Fibroblast of pulmonary artery (primary cell): ENCODE results near the gene CRTAC1.
A peak's percentile ranks its signal among the peaks of the same experiment; 100 is the strongest.

Experiments
- DNase-seq: peaks from one replicate; pipeline ENCODE4 v3.0.0-alpha.2; 2010; ENCODE audit warnings: low read depth
- H3K4me3 ChIP-seq: replicated peaks from 2 replicates; pipeline ENCODE4 v1.5.1; 2011; ENCODE audit warnings: low read depth, mild to moderate bottlenecking, control low read depth, low read length, moderate library complexity
- TF ChIP-seq, protein P1 (sequence below): IDR thresholded peaks from 2 replicates; pipeline ENCODE4 v1.5.1; 2011; ENCODE audit warnings: mild to moderate bottlenecking, control low read depth, low read length, inconsistent platforms; ENCODE audit errors: missing control alignments

CRTAC1 gene

DNA sequence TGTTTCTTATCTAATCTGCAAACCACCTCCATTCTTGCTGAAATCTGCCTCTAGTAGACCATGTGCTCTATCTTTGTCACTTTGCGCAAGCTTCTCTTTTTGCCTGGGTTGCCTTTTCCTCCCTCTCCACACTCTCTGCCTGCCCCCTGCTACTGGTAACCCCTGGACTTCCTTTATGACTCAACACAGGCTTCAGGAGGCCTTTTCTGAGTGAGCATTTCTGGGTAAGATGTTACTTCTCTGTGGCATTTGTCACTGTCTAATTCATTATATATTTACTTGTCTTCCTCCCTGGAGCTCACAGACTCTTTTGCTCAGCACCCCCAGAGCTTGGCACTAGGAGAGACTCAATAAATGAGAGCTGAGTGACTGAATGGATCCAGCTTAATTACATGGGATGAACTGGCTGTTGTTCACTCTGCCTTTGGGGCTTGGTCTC is 172.4 kb downstream of the CRTAC1 start:
- TF ChIP-seq, protein P1, sequence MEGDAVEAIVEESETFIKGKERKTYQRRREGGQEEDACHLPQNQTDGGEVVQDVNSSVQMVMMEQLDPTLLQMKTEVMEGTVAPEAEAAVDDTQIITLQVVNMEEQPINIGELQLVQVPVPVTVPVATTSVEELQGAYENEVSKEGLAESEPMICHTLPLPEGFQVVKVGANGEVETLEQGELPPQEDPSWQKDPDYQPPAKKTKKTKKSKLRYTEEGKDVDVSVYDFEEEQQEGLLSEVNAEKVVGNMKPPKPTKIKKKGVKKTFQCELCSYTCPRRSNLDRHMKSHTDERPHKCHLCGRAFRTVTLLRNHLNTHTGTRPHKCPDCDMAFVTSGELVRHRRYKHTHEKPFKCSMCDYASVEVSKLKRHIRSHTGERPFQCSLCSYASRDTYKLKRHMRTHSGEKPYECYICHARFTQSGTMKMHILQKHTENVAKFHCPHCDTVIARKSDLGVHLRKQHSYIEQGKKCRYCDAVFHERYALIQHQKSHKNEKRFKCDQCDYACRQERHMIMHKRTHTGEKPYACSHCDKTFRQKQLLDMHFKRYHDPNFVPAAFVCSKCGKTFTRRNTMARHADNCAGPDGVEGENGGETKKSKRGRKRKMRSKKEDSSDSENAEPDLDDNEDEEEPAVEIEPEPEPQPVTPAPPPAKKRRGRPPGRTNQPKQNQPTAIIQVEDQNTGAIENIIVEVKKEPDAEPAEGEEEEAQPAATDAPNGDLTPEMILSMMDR = no peak
- no peak overlapping the region for H3K4me3 ChIP-seq
- DNase-seq = peak; percentile 2

DNA sequence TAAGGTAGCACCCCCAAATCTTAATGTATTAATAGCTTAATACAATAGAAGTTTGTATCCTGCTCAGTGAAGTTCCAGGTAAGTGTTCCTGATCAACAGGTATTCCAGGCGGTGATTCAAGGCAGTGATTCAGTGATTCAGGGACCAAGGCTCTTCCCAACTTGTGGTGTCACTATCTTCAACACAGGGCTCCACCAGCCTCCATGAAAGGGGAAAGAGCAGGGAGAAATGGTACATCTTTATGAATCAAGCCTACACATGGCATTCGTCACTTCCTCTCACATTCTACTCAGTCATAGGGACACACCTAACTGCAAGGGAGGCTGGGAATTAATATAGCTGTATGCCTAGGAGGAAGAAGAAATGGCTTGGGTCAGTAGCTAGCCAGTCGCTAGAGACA is 175.7 kb downstream of the CRTAC1 start:
- DNase-seq = no peak
- TF ChIP-seq, protein P1 = no peak
- H3K4me3 ChIP-seq = no peak overlapping the region

DNA sequence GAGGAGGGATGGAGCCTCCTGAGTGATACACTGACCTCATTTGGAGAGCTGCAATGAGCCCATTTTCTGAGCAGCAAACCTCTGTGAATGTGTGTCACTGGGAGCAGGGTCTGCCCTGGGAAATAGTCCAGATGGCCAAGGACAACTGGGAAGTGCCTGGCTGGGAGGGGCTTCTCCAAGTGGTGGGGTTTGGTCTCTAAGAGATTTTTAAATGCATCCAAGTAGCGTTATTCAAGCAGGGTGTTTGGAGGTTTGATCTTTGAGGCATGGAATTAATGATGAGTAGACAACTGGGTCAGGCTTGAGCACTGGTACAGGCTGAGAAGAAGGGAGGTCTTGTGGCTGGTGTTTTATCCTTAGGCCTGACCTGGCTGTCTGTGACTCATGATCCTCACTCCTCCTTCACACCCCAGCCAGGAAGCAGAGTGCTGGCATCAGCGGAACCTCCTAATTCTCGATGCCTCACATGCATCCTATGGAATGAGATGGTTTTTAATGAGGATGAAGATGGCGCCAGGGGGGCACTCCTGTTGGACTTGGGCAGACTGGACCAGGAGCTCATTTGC is 177.5 kb downstream of the CRTAC1 start:
- no peak for DNase-seq
- TF ChIP-seq, protein P1 = no peak
- H3K4me3 ChIP-seq = no peak overlapping the region

DNA sequence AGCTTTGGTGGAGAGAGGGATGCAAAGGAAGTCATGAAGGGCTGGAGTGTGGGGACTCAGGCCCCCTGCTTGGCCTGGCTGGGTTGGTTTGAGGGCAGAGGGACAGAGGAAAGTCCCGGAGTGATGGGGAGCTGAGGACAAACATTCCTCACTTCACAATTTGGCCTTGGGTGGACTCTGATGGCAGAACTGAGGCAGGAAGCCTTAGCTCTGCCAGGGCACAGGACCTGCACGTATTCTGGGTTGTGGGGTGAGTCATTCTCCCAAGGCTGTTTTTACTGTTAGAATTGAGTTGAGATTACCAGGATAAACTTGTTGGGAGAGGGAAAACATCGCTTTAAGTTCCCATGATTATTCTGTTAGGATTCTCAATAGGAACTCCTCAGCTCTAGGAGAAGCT is 178.1 kb downstream of the CRTAC1 start:
- TF ChIP-seq, protein P1 = no peak
- no peak overlapping the region for H3K4me3 ChIP-seq
- DNase-seq = no peak

DNA sequence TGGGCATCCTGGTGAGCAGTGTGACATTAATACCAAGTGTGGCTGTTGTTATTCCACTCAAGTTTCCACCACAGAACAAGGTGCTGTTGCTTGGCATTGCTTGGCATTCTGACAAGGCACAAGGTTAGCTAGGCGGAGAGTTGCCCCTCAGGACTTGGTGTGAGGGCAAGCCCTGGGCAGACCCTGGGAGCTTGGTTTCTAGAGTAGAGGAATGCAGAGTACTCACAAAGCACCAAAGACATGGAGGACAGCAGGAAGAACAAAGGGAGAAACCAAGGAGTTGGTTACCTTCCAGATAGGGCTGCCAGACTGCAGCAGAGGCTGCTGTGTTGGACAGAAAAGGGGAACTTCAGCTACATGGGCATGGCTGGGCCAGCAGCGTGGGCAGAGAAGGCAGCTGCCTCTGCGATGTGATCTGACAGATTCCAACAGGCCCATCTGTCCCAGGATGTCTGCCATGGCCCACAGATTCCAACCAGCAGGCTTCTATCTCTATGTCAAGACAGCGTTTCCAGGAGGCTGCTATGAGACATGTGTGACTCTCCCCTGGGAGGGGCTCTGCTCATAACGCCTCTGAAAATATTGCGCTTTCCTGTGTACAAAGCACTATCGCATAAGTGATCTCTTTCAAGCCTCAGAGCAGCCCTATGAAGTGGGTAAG is 178.9 kb downstream of the CRTAC1 start:
- no peak overlapping the region for H3K4me3 ChIP-seq
- no peak for DNase-seq
- TF ChIP-seq, protein P1 = no peak

DNA sequence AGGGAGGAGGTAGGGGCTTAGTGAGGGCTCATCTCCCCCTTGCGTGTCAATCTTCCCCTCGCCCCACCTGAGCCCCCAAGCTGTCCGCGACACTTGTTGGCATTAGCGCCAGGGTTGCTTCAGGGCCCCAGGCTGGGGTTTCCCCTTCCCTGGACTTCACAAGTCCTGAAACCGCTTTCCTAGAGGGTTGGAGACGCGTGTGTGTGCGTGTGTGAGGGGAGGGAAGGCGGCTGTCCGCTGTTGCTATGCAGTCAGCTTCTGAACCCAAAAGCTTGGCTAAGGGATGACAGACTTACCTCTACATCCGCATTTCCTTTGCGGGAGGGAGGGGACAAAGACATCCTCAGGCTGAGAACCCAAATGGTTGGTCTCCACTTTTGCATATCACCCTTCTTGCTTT is 180.0 kb downstream of the CRTAC1 start:
- TF ChIP-seq, protein P1 = no peak
- H3K4me3 ChIP-seq = no peak overlapping the region
- DNase-seq = no peak
